Measurements from ENCODE around the gene ABCG1. TPM values are rescaled to one million over a fixed set of nuclear protein-coding genes. Genes with fewer than 3 reads are reported as not detected.

ABCG1 gene
- total RNA-seq, 3 donors from 2014 or later = 0.79 to 1.8 (median 1.7) TPM

Other genes with a start within 250 kb of the ABCG1 start
- 10 to 100 TPM; 25.6 to 33.7 (median 27.2) TPM for gene ZBTB21, start 208.8 kb upstream of the ABCG1 start, total RNA-seq
- not detected for gene UMODL1, start 147.8 kb upstream of the ABCG1 start, total RNA-seq
- under 1 TPM in 2 of 3 donors, not detected in 1; 0.29 to 0.96 TPM for gene TFF3, start 96.3 kb downstream of the ABCG1 start, total RNA-seq
- gene TFF2, start 131.9 kb downstream of the ABCG1 start, total RNA-seq = not detected
- under 1 TPM in 1 of 3 donors, not detected in 2; 0.82 TPM for gene TFF1, start 147.4 kb downstream of the ABCG1 start, total RNA-seq
- gene TMPRSS3, start 176.9 kb downstream of the ABCG1 start, total RNA-seq = 1 to 10 TPM; 2.0 to 2.6 (median 2.1) TPM
- 10 to 100 TPM in 2 of 3 donors, 1 to 10 TPM in 1; 8.8 to 13.7 (median 11.3) TPM for gene UBASH3A, start 184.8 kb downstream of the ABCG1 start, total RNA-seq